Measurements from ENCODE around the gene GPR55. TPM values are rescaled to one million over a fixed set of nuclear protein-coding genes. Genes with fewer than 3 reads are reported as not detected.

GPR55 gene
- total and polyA plus RNA-seq, 10 of the 15 experiments (the other 5 are each of a cell fraction or from before 2014, with no cell fraction given) = 2.1 to 30.1 (median 16.2) TPM

DNA sequence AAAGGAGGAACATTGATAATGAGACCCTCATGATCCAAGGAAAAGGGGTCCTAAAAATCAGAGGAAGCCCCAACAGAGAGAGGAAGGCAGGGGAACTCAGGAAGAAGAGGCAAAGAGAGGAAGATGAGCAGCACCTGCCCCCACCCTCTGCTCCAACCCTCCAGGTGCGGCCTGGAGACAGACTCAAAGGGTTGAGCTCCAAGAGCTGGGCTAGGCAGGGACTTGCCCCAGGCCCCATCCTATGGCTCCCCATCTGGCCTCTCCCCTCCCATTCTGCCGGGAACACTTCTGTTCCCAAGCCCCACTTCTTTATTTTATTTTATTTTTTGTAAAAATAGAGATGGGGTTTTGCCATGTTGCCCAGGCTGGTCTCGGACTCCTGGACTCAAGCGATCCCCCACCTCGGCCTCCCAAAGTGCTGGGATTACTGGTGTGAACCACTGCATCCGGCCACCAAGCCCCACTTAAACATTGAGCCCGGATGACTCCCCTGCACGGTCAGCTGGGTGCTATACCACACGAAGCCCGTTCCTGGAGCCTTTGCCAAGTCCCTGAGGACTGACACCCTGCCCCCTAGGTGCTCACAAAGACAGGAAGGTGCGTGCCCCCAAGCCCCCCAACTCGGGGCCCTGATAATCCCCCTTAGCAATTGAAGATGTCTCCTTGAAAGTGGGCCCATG lies 3.8 kb upstream of the GPR55 start:
- no peaks in the 10 kb centered on the region for H4K20me1 ChIP-seq (ENCODE audit: control insufficient read depth, insufficient read depth)
- POLR2A ChIA-PET = interaction anchor here (9.7 kb wide), 1 partner anchor 56 kb away, joined by 117 read pairs; no protein-coding TSS in a partner anchor
- SMC1A ChIA-PET (ENCODE audit: uncharacterized antibody, unreplicated experiment) = interaction anchor here (2.1 to 16.5 kb wide), 3 partner anchors 15 to 56 kb away, joined by 4 to 248 read pairs (median 219); no protein-coding TSS in a partner anchor
- H2AFZ ChIP-seq (ENCODE audit: control insufficient read depth, low read depth, low read length) = no peak overlapping the region
- no peak for ATAC-seq
- peaks cover 29% of the 10 kb centered on the region for H3K4me1 ChIP-seq (ENCODE audit: control insufficient read depth, insufficient read depth, low read length)
- H3K9me3 ChIP-seq (replicated peaks; ENCODE audit: control insufficient read depth, insufficient read depth, low read length) = no peaks in the 10 kb centered on the region
- no peak overlapping the region for H3K27ac ChIP-seq (ENCODE audit: control insufficient read depth, insufficient read depth)
- H3K79me2 ChIP-seq (ENCODE audit: control insufficient read depth, insufficient read depth, low read length) = peaks cover 17% of the 10 kb centered on the region
- FAIRE-seq = no peak
- H3K4me2 ChIP-seq (ENCODE audit: control insufficient read depth, insufficient read depth) = no peak overlapping the region
- WGBS (ENCODE audit: insufficient coverage, insufficient replicate concordance, low lambda C conversion rate, missing lambda C conversion rate) = 71% methylated on average over 12 of the region's 12 CpGs
- TF ChIP-seq IRF4 (IDR thresholded peaks at IDR 0.05; ENCODE audit: low read depth, low read length) (no peak), IKZF1 (conservative IDR thresholded peaks at IDR 0.05) (no peak), ASH2L (IDR thresholded peaks at IDR 0.05; ENCODE audit: borderline replicate concordance, low read depth) (no peak), SP1 (IDR thresholded peaks at IDR 0.05; ENCODE audit: low read depth, low read length) (no peak), PAX5 (IDR thresholded peaks at IDR 0.05; ENCODE audit: borderline replicate concordance, low read depth, low read length) (no peak), ZZZ3 (IDR thresholded peaks at IDR 0.05; ENCODE audit: control insufficient read depth, insufficient read length, low read depth) (no peak), ATF3 (IDR thresholded peaks at IDR 0.05; ENCODE audit: borderline replicate concordance, extremely low read depth, low read depth, low read length) (no peak), ZNF384 (IDR thresholded peaks at IDR 0.05; ENCODE audit: borderline replicate concordance, low read depth, low read length) (no peak), HDAC6 (IDR thresholded peaks at IDR 0.05; ENCODE audit: unreplicated experiment) (no peak), RUNX3 (IDR thresholded peaks at IDR 0.05; ENCODE audit: low read length) (no peak), MTA3 (IDR thresholded peaks at IDR 0.05; ENCODE audit: borderline replicate concordance, low read length) (no peak), NR2F1 (conservative IDR thresholded peaks at IDR 0.05) (no peak)
- CTCF ChIA-PET = interaction anchor here (6.6 to 16.2 kb wide), 4 partner anchors 12 to 58 kb away, joined by 58 to 315 read pairs (median 98); no protein-coding TSS in a partner anchor
- RAD21 ChIA-PET (ENCODE audit: unreplicated experiment) = interaction anchor here (1.0 to 11.2 kb wide), 6 partner anchors 18 to 124 kb away, joined by 3 to 261 read pairs (median 16); no protein-coding TSS in a partner anchor
- no peaks in the 10 kb centered on the region for H3K27me3 ChIP-seq (replicated peaks in 1 of 2; ENCODE audit: control insufficient read depth in 2 of 2, insufficient read depth in 2 of 2, low read length in 1 of 2)
- no TSS peak for BruUV-seq (replicated peaks)
- DNase-seq (ENCODE audit: low read depth, low spot score) = no peak
- intact Hi-C loops (cut with micrococcal nuclease; ENCODE audit: unreplicated experiment) = no loop called here
- H3K9ac ChIP-seq (ENCODE audit: control insufficient read depth, insufficient read depth, low read length) = no peak overlapping the region
- in situ Hi-C loops (cut with MboI) = loop anchor here (10.0 kb wide), 1 partner anchor 56 kb away; no protein-coding TSS in a partner anchor
- no peaks in the 10 kb centered on the region for H3K36me3 ChIP-seq (ENCODE audit: control insufficient read depth in 2 of 2, insufficient read depth in 2 of 2, low read length in 1 of 2)
- H3K4me3 ChIP-seq = no peak overlapping the region
